Activated B cell treated with CpG ODN at 0.5 μM for 24 hours (primary cell): Measurements from ENCODE around the gene WNT9A. TPM values are rescaled to one million over a fixed set of nuclear protein-coding genes. Genes with fewer than 3 reads are reported as not detected.

Experiments
- ATAC-seq: fragments of 200-7000 bp; cut with Tn5 transposase; one replicate; pipeline ENCODE4 v1.10.0; 2021; ENCODE audit warnings: low read depth, mild to moderate bottlenecking, moderate library complexity
- CTCF ChIA-PET: fragments of 350-600 bp; sonication (Branson Sonifier 250); formaldehyde crosslinking; loops from one replicate; lab custom pipeline; 2021; ENCODE audit warnings: antibody characterized with exemption; lab: Charles Lee
- POLR2A ChIA-PET: fragments of 350-600 bp; sonication (Branson Sonifier 250); formaldehyde crosslinking; loops from one replicate; lab custom pipeline; 2021; ENCODE audit warnings: antibody characterized with exemption; lab: Charles Lee
- DNase-seq: peaks from one replicate; pipeline ENCODE4 v3.0.0; 2022
- H3K27ac Mint-ChIP-seq: one replicate; pipeline ENCODE4 v1.8.0; 2020; ENCODE audit warnings: mixed read lengths
- H3K27me3 Mint-ChIP-seq: one replicate; pipeline ENCODE4 v1.8.0; 2021; ENCODE audit warnings: mixed read lengths
- H3K36me3 Mint-ChIP-seq: one replicate; pipeline ENCODE4 v1.8.0; 2021; ENCODE audit warnings: low read depth, mixed read lengths
- H3K4me1 Mint-ChIP-seq: one replicate; pipeline ENCODE4 v1.8.0; 2021; ENCODE audit warnings: mixed read lengths
- H3K4me3 Mint-ChIP-seq: one replicate; pipeline ENCODE4 v1.8.0; 2020; ENCODE audit warnings: mild to moderate bottlenecking, mixed read lengths
- H3K9me3 Mint-ChIP-seq: one replicate; pipeline ENCODE4 v1.8.0; 2020; ENCODE audit warnings: mixed read lengths
- CTCF ChIP-seq: fragments of 200-600 bp; IDR thresholded peaks from one replicate; pipeline ENCODE4 v1.8.0; 2022; ENCODE audit warnings: antibody characterized with exemption, mild to moderate bottlenecking
- intact Hi-C: fragments of 100-400 bp; cut with micrococcal nuclease; formaldehyde crosslinking; loops from one replicate; pipeline ENCODE4 v1.15.1; 2024
- total RNA-seq: library from RNA; stranded (reverse); gene quantifications from 2 replicates; pipeline ENCODE4 v1.2.3, GENCODE V29; 2022

Gene WNT9A
- total RNA-seq, 1 donor from 2014 or later, result not detected

GRCh38 chr1:227895828-227896685 lies 51.7 kb downstream of the WNT9A start:
- Mint-ChIP-seq H3K4me1 (no peaks in the 10 kb centered on the region), H3K4me3 (no peak overlapping the region), H3K27ac (no peak overlapping the region), H3K9me3 (no peaks in the 10 kb centered on the region), H3K36me3 (no peaks in the 10 kb centered on the region), H3K27me3 (no peaks in the 10 kb centered on the region)
- no peak for ATAC-seq
- no peak for TF ChIP-seq CTCF
- intact Hi-C loops, result no loop called here
- CTCF ChIA-PET, result no interaction called here
- DNase-seq, result peak; percentile 12
- POLR2A ChIA-PET, result no interaction called here

GRCh38 chr1:227894831-227895451 lies 52.8 kb downstream of the WNT9A start:
- Mint-ChIP-seq H3K36me3 (no peaks in the 10 kb centered on the region), H3K4me1 (no peaks in the 10 kb centered on the region), H3K27me3 (no peaks in the 10 kb centered on the region), H3K9me3 (no peaks in the 10 kb centered on the region), H3K4me3 (no peak overlapping the region), H3K27ac (no peak overlapping the region)
- peak; percentile 10 for DNase-seq
- intact Hi-C loops, result no loop called here
- CTCF ChIA-PET, result no interaction called here
- POLR2A ChIA-PET, result no interaction called here
- ATAC-seq, result no peak
- no peak for TF ChIP-seq CTCF

- H3K27ac Mint-ChIP-seq, result no peak overlapping the region
- intact Hi-C loops, result no loop called here
- TF ChIP-seq CTCF, result no peak
- no peaks in the 10 kb centered on the region for H3K27me3 Mint-ChIP-seq
- no peaks in the 10 kb centered on the region for H3K36me3 Mint-ChIP-seq
- POLR2A ChIA-PET, result no interaction called here
- ATAC-seq (no peak), DNase-seq (no peak)
- no peaks in the 10 kb centered on the region for H3K9me3 Mint-ChIP-seq
- CTCF ChIA-PET, result no interaction called here
- no peak overlapping the region for H3K4me3 Mint-ChIP-seq
- no peaks in the 10 kb centered on the region for H3K4me1 Mint-ChIP-seq
Observed at GRCh38 chr1:227893949-227894721, 53.6 kb downstream of the WNT9A start.

GRCh38 chr1:227893300-227893948 lies 54.3 kb downstream of the WNT9A start:
- intact Hi-C loops, result no loop called here
- Mint-ChIP-seq H3K27ac (no peak overlapping the region), H3K27me3 (no peaks in the 10 kb centered on the region), H3K36me3 (no peaks in the 10 kb centered on the region), H3K4me1 (no peaks in the 10 kb centered on the region), H3K4me3 (no peak overlapping the region), H3K9me3 (no peaks in the 10 kb centered on the region)
- ATAC-seq (no peak), DNase-seq (peak; percentile 9)
- ChIA-PET POLR2A (no interaction called here), CTCF (no interaction called here)
- TF ChIP-seq CTCF, result no peak
